OCI-LY7 (cell line): Measurements from ENCODE around the gene MRPS2. TPM values are rescaled to one million over a fixed set of nuclear protein-coding genes. Genes with fewer than 3 reads are reported as not detected.
"Not testable (repeated sequence)": the region's sequence is repeated elsewhere in the genome, so short reads cannot be mapped to it uniquely, and the experiment has no call there.

Source experiments
- BruUV-seq: library from RNA; stranded (reverse); fragments of 400-500 nt; replicated peaks from 2 replicates; lab custom pipeline; 2021; lab: Mats Ljungman, UMichigan
- CTCF ChIA-PET: fragments of 300-600 bp; sonication (Branson Sonifier 250); formaldehyde crosslinking; loops from one replicate; lab custom pipeline; 2022; ENCODE audit warnings: antibody characterized with exemption; ENCODE audit not compliant: unreplicated experiment; lab: Charles Lee
- POLR2A ChIA-PET: fragments of 300-600 bp; sonication (Branson Sonifier 250); formaldehyde crosslinking; loops from one replicate; lab custom pipeline; 2022; ENCODE audit warnings: antibody characterized with exemption; lab: Charles Lee
- DNase-seq: peaks from one replicate; pipeline ENCODE4 v3.0.0-alpha.2; 2015; ENCODE audit warnings: low spot score
- H2AFZ ChIP-seq: fragments of 200-600 bp; sonication (generic), shearing (Covaris generic); 2 replicates; pipeline ENCODE4 v1.6.1; 2014; ENCODE audit warnings: mild to moderate bottlenecking, antibody characterized with exemption, low read length, moderate library complexity
- H3K27ac ChIP-seq: fragments of 200-600 bp; sonication (generic); 2 replicates; pipeline ENCODE4 v1.5.1; 2014; ENCODE audit warnings: mixed run types, low read depth, mild to moderate bottlenecking, moderate library complexity, low read length, inconsistent platforms; ENCODE audit not compliant: poor library complexity, severe bottlenecking
- H3K36me3 ChIP-seq: fragments of 200-600 bp; sonication (generic); 2 replicates; pipeline ENCODE4 v1.6.1; 2014; ENCODE audit warnings: mild to moderate bottlenecking, antibody characterized with exemption, low read length, moderate library complexity, mixed read lengths; ENCODE audit not compliant: insufficient read depth
- H3K4me1 ChIP-seq: fragments of 200-600 bp; sonication (generic); 2 replicates; pipeline ENCODE4 v1.5.1; 2014; ENCODE audit warnings: mild to moderate bottlenecking, low read length; ENCODE audit not compliant: insufficient read depth, poor library complexity, severe bottlenecking
- H3K4me2 ChIP-seq: fragments of 200-600 bp; sonication (generic); 2 replicates; pipeline ENCODE4 v1.6.1; 2014; ENCODE audit warnings: mild to moderate bottlenecking, low read length
- H3K4me3 ChIP-seq: fragments of 200-600 bp; sonication (generic); 2 replicates; pipeline ENCODE4 v1.5.1; 2014; ENCODE audit warnings: mild to moderate bottlenecking, low read depth, low read length; ENCODE audit not compliant: poor library complexity, severe bottlenecking
- H3K79me2 ChIP-seq: fragments of 200-600 bp; sonication (generic); 2 replicates; pipeline ENCODE4 v1.6.1; 2016; ENCODE audit warnings: low read depth, mild to moderate bottlenecking, low read length, moderate library complexity, mixed read lengths; ENCODE audit not compliant: insufficient read depth
- H3K9me2 ChIP-seq: fragments of 200-600 bp; sonication (generic); 2 replicates; pipeline ENCODE4 v1.6.1; 2016; ENCODE audit warnings: mild to moderate bottlenecking, low read length, mixed read lengths; ENCODE audit not compliant: insufficient read depth
- H3K9me3 ChIP-seq: fragments of 200-600 bp; sonication (generic); 2 replicates; pipeline ENCODE4 v1.6.1; 2014; ENCODE audit warnings: mild to moderate bottlenecking, mixed run types, low read length, mixed read lengths
- H4K20me1 ChIP-seq: fragments of 200-600 bp; sonication (generic); 2 replicates; pipeline ENCODE4 v1.6.1; 2014; ENCODE audit warnings: mild to moderate bottlenecking, antibody characterized with exemption, low read length, moderate library complexity, mixed read lengths; ENCODE audit not compliant: insufficient read depth
- CTCF ChIP-seq: fragments of 200-600 bp; sonication (generic); conservative IDR thresholded peaks from 2 replicates; pipeline ENCODE4 v1.5.1; 2014; ENCODE audit warnings: mild to moderate bottlenecking, antibody characterized with exemption, low read length, moderate library complexity, mixed read lengths
- EZH2phosphoT487 ChIP-seq: fragments of 200-600 bp; sonication (generic); IDR thresholded peaks from 2 replicates; pipeline ENCODE4 v1.6.1; 2018; ENCODE audit warnings: low read depth, borderline replicate concordance, mild to moderate bottlenecking, mixed run types, antibody characterized with exemption, low read length, moderate library complexity, mixed read lengths
- intact Hi-C: fragments of 100-400 bp; cut with micrococcal nuclease; formaldehyde crosslinking; loops from one replicate; pipeline ENCODE4 v1.10.0; 2022; ENCODE audit not compliant: unreplicated experiment
- total RNA-seq, 2 experiments: library from RNA; depleted of rRNA in 1 of 2; stranded (reverse); fragments of >200 nt in 1 of 2; shearing (Covaris generic) in 1 of 2; gene quantifications; 2 replicates each; pipeline ENCODE4 v1.2.3, GENCODE V29; 2014 to 2022

The MRPS2 gene
- total RNA-seq, 2 experiments from 2014 or later: 42.7 to 55.7 TPM

GRCh38 chr9:135547756-135548736 is 47.6 kb downstream of the MRPS2 start:
- POLR2A ChIA-PET: no interaction called here

GRCh38 chr9:135549478-135550343 is 49.2 kb downstream of the MRPS2 start:
- H3K4me2 ChIP-seq, H4K20me1 ChIP-seq, CTCF ChIA-PET, H3K4me1 ChIP-seq, H2AFZ ChIP-seq, H3K4me3 ChIP-seq, H3K79me2 ChIP-seq, H3K27ac ChIP-seq, DNase-seq, H3K36me3 ChIP-seq, intact Hi-C loops, H3K9me2 ChIP-seq, BruUV-seq, H3K9me3 ChIP-seq: not testable (repeated sequence)
- POLR2A ChIA-PET: interaction anchor here (0.7 kb wide), 1 partner anchor 11 kb away, joined by 4 read pairs; no protein-coding TSS in a partner anchor

More at GRCh38 chr9:135547756-135548736, 47.6 kb downstream of the MRPS2 start:
- BruUV-seq: no TSS peak
- Histone ChIP-seq H4K20me1 (no peaks in the 10 kb centered on the region), H3K79me2 (no peaks in the 10 kb centered on the region), H3K4me2 (no peak overlapping the region), H3K27ac (no peak overlapping the region), H3K4me1 (no peaks in the 10 kb centered on the region), H3K4me3 (no peak overlapping the region), H3K9me3 (no peaks in the 10 kb centered on the region), H2AFZ (no peak overlapping the region), H3K36me3 (no peaks in the 10 kb centered on the region), H3K9me2 (no peaks in the 10 kb centered on the region)
- no peak for DNase-seq
- TF ChIP-seq CTCF: no peak
- TF ChIP-seq EZH2phosphoT487: no peak
- CTCF ChIA-PET: no interaction called here
- intact Hi-C loops: no loop called here

DNA sequence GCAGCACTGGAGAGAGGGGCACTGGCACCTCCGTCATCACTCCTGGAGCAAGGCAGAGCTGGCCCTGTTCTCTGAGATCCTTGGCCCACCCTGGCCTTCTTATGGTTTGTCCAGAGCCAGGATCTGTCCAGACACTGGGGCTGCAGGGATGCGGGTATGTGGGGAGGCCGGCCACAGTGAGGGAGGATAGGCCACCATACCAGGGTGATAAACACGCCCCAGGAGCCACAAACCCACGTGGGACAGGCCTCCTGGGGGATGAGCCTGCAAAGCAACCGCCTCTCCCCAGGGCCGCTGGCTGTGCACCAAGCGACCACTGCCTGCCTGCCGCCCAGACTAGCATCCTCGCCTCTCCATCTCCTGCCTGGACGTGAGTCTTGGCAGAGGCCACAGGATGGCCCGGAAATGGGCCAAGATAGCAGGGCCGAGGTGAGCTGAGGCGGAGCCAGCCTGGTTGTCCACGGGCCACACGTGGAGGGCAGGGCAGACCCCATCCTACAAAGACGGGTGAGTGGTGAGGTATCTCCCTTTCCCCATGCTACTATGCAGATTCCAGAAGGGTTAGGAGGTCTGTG is 49.9 kb downstream of the MRPS2 start:
- POLR2A ChIA-PET: no interaction called here
- no TSS peak for BruUV-seq
- no peak overlapping the region for H3K4me2 ChIP-seq
- H4K20me1 ChIP-seq: no peaks in the 10 kb centered on the region
- H3K36me3 ChIP-seq: no peaks in the 10 kb centered on the region
- H3K27ac ChIP-seq: no peak overlapping the region
- no peak overlapping the region for H2AFZ ChIP-seq
- no peaks in the 10 kb centered on the region for H3K4me1 ChIP-seq
- TF ChIP-seq CTCF (no peak), EZH2phosphoT487 (no peak)
- no peaks in the 10 kb centered on the region for H3K9me2 ChIP-seq
- intact Hi-C loops: no loop called here
- CTCF ChIA-PET: no interaction called here
- no peaks in the 10 kb centered on the region for H3K9me3 ChIP-seq
- no peaks in the 10 kb centered on the region for H3K79me2 ChIP-seq
- no peak for DNase-seq
- no peak overlapping the region for H3K4me3 ChIP-seq
